Activated CD8-positive, alpha-beta memory T cell treated with anti-CD3 and anti-CD28 coated beads, Interleukin-2, amount 10 ng/mL, durations not matched to agents 7 days and 5 days (primary cell): ENCODE measurements around the gene SNRNP35. TPM values are rescaled to one million over a fixed set of nuclear protein-coding genes. Genes with fewer than 3 reads are reported as not detected.
"Not testable (repeated sequence)": the region's sequence is repeated elsewhere in the genome, so short reads cannot be mapped to it uniquely, and the experiment has no call there.

Source experiments
- ATAC-seq: fragments of 150-1000 bp; cut with Tn5 transposase; one replicate; pipeline ENCODE4 v1.10.0; 2021; ENCODE audit warnings: moderate library complexity
- CTCF ChIA-PET: fragments of 350-600 bp; sonication (Branson Sonifier 250); formaldehyde crosslinking; loops from one replicate; lab custom pipeline; 2021; ENCODE audit warnings: antibody characterized with exemption; lab: Charles Lee
- DNase-seq: peaks from one replicate; pipeline ENCODE4 v3.0.0-alpha.2; 2020
- H3K27ac Mint-ChIP-seq: one replicate; pipeline ENCODE4 v1.8.0; 2021; ENCODE audit warnings: mild to moderate bottlenecking, mixed read lengths
- H3K27me3 Mint-ChIP-seq: one replicate; pipeline ENCODE4 v1.8.0; 2021; ENCODE audit warnings: mixed read lengths
- H3K36me3 Mint-ChIP-seq: one replicate; pipeline ENCODE4 v1.8.0; 2021; ENCODE audit warnings: mild to moderate bottlenecking, mixed read lengths
- H3K4me1 Mint-ChIP-seq: one replicate; pipeline ENCODE4 v1.8.0; 2021; ENCODE audit warnings: mixed read lengths
- H3K4me3 Mint-ChIP-seq: one replicate; pipeline ENCODE4 v1.8.0; 2021; ENCODE audit warnings: mild to moderate bottlenecking, moderate library complexity, mixed read lengths
- H3K9me3 Mint-ChIP-seq: one replicate; pipeline ENCODE4 v1.8.0; 2022; ENCODE audit warnings: low read depth, mixed read lengths
- total RNA-seq, 2 experiments: library from RNA; stranded (reverse); gene quantifications; one replicate each; pipeline ENCODE4 v1.2.3, GENCODE V29; 2021

The SNRNP35 gene
- total RNA-seq, 2 experiments from 2014 or later = 31.0 to 32.1 TPM

DNA sequence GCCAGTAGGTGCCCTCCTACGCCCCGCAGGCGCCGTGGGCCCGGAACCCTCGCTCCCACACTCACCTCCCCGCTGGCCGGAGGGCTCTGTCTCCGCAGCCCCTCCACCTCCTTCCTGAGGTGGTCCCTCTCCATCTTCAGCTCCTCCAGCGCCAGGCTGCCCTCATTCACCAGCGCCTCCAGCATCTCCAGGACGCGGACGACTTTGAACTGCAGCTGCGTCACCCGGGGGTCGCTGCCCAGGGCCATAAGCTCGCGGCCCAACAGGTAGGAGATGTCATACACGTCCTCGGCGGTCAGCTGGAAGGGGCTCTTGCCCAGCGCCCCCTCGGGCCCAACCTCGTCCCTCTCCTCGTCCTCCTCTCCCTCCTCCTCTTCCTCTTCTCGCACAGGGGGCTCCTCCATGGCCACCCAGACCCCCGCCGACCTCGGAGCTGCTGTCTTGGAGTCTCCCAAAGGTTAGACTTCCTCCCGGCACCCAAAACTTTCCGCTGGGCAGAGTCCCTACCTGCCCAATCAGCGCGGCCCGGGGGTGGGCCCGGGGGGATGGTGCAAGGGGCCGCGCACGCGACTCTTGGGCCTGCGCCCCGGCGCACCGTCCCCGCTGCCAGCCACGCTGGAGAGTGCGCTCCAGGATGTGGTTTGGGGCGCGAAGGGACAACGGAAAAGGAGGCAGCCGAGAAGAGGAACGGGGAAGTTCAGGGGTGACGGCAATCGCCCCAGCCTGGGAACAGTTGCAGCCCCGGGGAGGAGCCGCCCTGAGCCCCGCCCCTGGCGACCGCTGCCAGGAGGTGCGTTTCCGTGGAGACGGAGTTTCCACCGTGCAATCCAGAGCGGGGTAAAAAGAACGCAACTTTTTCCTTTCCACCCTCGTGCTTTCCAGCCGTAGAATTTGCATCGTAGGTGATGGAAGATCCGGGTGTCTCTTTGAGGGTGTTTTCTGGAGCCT lies 21.6 kb upstream of the SNRNP35 start, which contains the start of gene RILPL2:
TSS of gene RILPL2 (minus strand) at position 668 of the 948 bp plus-strand sequence. CDS start at position 404, 264 bp downstream.
- CTCF ChIA-PET = interaction anchor here (0.8 to 3.6 kb wide), 8 partner anchors 8 to 71 kb away, joined by 3 to 15 read pairs (median 6); partner anchors contain the start of genes KMT5A and SNRNP35
- Mint-ChIP-seq H3K4me1 (peaks cover 37% of the 10 kb centered on the region), H3K27ac (peak within 1 kb of the TSS; percentile 95), H3K9me3 (no peaks in the 10 kb centered on the region), H3K36me3 (peaks cover 7% of the 10 kb centered on the region), H3K4me3 (peak within 1 kb of the TSS; percentile 89), H3K27me3 (no peaks in the 10 kb centered on the region)
- ATAC-seq = peak; percentile 82
- DNase-seq = peak; percentile 93

DNA sequence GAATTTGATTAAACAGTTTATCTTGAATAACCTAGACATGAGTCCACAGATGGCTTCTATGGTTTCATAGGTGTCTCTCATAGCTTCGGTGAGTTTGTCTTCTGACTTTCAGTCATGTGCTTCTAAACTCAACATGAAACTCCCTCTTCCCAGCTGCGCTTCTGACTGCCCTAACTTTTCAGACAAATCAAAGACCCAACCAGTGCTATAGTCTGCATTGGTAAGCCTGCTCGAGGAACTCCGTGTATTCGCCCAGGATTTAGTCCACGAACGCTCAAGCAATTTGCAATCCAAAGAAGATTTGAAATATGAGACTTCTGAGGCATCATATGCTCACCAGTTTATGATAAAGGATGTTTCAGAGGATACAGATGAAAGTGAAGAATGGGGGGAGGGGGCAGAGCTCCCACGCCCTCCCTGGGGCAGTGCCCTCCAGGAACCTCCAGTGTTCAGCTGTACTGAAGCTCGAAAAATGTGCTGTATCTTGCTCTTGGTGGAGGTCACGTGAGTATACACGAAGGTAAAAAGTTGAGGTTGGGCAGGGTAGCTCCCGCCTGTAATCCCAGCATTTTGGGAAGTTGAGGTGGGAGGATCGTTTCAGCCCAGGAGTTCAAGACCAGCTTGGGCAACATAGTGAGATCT lies 16.3 kb upstream of the SNRNP35 start:
- CTCF ChIA-PET = interaction anchor here (1.6 kb wide), 1 partner anchor 141 kb away, joined by 4 read pairs; no protein-coding TSS in a partner anchor
- Mint-ChIP-seq H3K36me3 (no peaks in the 10 kb centered on the region), H3K27me3 (no peaks in the 10 kb centered on the region)

GRCh38 chr12:123442774-123443173 lies 15.2 kb upstream of the SNRNP35 start:
- no peaks in the 10 kb centered on the region for H3K27me3 Mint-ChIP-seq
- H3K4me3 Mint-ChIP-seq = no peak overlapping the region
- H3K36me3 Mint-ChIP-seq = no peaks in the 10 kb centered on the region
- DNase-seq = no peak
- CTCF ChIA-PET = no interaction called here
- ATAC-seq = no peak
- no peaks in the 10 kb centered on the region for H3K9me3 Mint-ChIP-seq
- H3K4me1 Mint-ChIP-seq = peaks cover 14% of the 10 kb centered on the region
- no peak overlapping the region for H3K27ac Mint-ChIP-seq

More for the DNA sequence above, 16.3 kb upstream of the SNRNP35 start:
- no peak for ATAC-seq
- DNase-seq = no peak
- H3K27ac Mint-ChIP-seq = no peak overlapping the region
- no peak overlapping the region for H3K4me3 Mint-ChIP-seq
- peaks cover 17% of the 10 kb centered on the region for H3K4me1 Mint-ChIP-seq
- no peaks in the 10 kb centered on the region for H3K9me3 Mint-ChIP-seq

GRCh38 chr12:123444092-123445026 lies 13.6 kb upstream of the SNRNP35 start:
- Mint-ChIP-seq H3K36me3 (no peaks in the 10 kb centered on the region), H3K9me3 (no peaks in the 10 kb centered on the region), H3K4me3 (no peak overlapping the region), H3K27me3 (no peaks in the 10 kb centered on the region), H3K27ac (no peak overlapping the region), H3K4me1 (peaks cover 25% of the 10 kb centered on the region)
- DNase-seq = no peak
- CTCF ChIA-PET = interaction anchor here (1.0 kb wide), 1 partner anchor 9 kb away, joined by 3 read pairs; no protein-coding TSS in a partner anchor
- ATAC-seq = no peak

GRCh38 chr12:123445388-123446332 lies 12.3 kb upstream of the SNRNP35 start:
- CTCF ChIA-PET = no interaction called here

DNA sequence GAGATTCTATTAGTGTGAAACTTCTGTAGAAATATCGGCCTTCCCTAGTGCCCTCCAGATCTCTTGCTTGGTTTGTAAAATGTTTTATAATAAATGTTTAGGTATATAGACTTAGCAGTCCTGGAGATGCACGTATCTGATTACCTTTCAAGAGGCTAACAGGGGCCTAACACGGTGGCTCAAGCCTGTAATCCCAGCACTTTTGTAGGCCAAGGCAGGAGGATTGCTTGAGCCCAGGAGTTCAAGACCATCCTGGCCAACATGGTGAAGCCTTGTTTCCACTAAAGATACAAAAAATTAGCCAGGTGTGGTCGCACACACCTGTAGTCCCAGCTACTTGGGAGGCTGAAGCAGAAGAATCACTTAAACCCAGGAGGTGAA lies 11.6 kb upstream of the SNRNP35 start:
- peaks cover 30% of the 10 kb centered on the region for H3K4me1 Mint-ChIP-seq
- CTCF ChIA-PET = no interaction called here
- no peak for ATAC-seq

More at GRCh38 chr12:123445388-123446332, 12.3 kb upstream of the SNRNP35 start:
- no peaks in the 10 kb centered on the region for H3K9me3 Mint-ChIP-seq
- peak overlapping the region; percentile 28 for H3K27ac Mint-ChIP-seq
- no peak for DNase-seq
- ATAC-seq = no peak
- no peaks in the 10 kb centered on the region for H3K27me3 Mint-ChIP-seq
- H3K4me3 Mint-ChIP-seq = no peak overlapping the region
- no peaks in the 10 kb centered on the region for H3K36me3 Mint-ChIP-seq
- peaks cover 28% of the 10 kb centered on the region for H3K4me1 Mint-ChIP-seq

GRCh38 chr12:123449249-123449733 lies 8.6 kb upstream of the SNRNP35 start:
- H3K4me1 Mint-ChIP-seq = peaks cover 24% of the 10 kb centered on the region
- CTCF ChIA-PET = interaction anchor here (0.7 to 3.4 kb wide), 11 partner anchors 9 to 153 kb away, joined by 3 to 15 read pairs (median 6); partner anchors contain the start of genes DDX55, KMT5A, RILPL2 and SNRNP35
- no peaks in the 10 kb centered on the region for H3K27me3 Mint-ChIP-seq
- peak overlapping the region; percentile 81 for H3K27ac Mint-ChIP-seq
- ATAC-seq = no peak
- H3K4me3 Mint-ChIP-seq = peak overlapping the region; percentile 11
- no peaks in the 10 kb centered on the region for H3K36me3 Mint-ChIP-seq
- H3K9me3 Mint-ChIP-seq = no peaks in the 10 kb centered on the region
- DNase-seq = no peak

More for the DNA sequence above, 11.6 kb upstream of the SNRNP35 start:
- H3K4me3 Mint-ChIP-seq = no peak overlapping the region
- no peak for DNase-seq
- H3K9me3 Mint-ChIP-seq = no peaks in the 10 kb centered on the region
- no peak overlapping the region for H3K27ac Mint-ChIP-seq
- H3K36me3 Mint-ChIP-seq = no peaks in the 10 kb centered on the region
- H3K27me3 Mint-ChIP-seq = no peaks in the 10 kb centered on the region

DNA sequence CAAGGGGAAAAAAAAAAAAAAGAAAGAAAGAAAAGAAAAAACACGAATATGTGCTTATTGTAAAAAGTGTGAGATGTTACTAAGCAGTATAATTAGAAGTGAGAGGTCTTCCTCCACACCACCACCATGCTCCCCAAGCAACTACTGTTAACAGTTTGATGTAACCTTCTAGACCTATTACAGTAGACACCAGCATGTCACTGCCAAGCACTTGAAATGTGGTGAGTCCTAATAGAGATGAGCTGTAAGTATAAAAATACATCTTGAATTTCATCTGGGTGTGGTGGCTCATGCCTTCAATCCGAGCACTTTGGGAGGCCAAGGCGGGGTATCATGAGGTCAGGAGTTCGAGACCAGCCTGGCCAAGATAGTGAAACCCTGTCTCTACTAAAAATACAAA lies 8.1 kb upstream of the SNRNP35 start:
- Mint-ChIP-seq H3K27ac (peak overlapping the region; percentile 23), H3K4me1 (peaks cover 24% of the 10 kb centered on the region), H3K4me3 (no peak overlapping the region), H3K36me3 (no peaks in the 10 kb centered on the region), H3K27me3 (no peaks in the 10 kb centered on the region), H3K9me3 (no peaks in the 10 kb centered on the region)
- ATAC-seq (no peak), DNase-seq (no peak)
- CTCF ChIA-PET = interaction anchor here (1.3 to 3.4 kb wide), 4 partner anchors 8 to 84 kb away, joined by 4 to 15 read pairs (median 10); partner anchors contain the start of genes RILPL2 and SNRNP35

DNA sequence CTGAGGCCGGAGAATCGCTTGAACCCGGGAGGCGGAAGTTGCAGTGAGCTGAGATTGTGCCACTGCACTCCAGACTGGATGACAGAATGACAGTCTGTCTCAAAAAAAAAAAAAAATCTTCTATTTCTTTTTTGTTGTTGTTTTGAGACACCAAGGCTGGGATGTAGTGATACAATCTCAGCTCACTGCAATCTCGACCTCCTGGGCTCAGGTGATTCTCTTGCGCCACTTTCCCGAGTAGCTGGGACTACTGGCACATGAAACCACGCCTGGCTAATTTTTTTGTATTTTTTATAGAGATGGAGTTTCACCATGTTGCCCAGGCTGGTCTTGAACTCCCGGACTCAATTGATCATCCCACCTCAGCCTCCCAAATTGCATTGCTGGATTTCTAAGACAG lies 7.3 kb upstream of the SNRNP35 start:
- no peaks in the 10 kb centered on the region for H3K9me3 Mint-ChIP-seq
- H3K4me1 Mint-ChIP-seq = peaks cover 22% of the 10 kb centered on the region
- H3K4me3 Mint-ChIP-seq = no peak overlapping the region
- no peaks in the 10 kb centered on the region for H3K36me3 Mint-ChIP-seq
- H3K27ac Mint-ChIP-seq = no peak overlapping the region
- no peak for ATAC-seq
- DNase-seq = no peak
- CTCF ChIA-PET = interaction anchor here (1.3 to 3.4 kb wide), 3 partner anchors 14 to 85 kb away, joined by 4 to 15 read pairs (median 7); partner anchors contain the start of gene RILPL2
- H3K27me3 Mint-ChIP-seq = no peaks in the 10 kb centered on the region

DNA sequence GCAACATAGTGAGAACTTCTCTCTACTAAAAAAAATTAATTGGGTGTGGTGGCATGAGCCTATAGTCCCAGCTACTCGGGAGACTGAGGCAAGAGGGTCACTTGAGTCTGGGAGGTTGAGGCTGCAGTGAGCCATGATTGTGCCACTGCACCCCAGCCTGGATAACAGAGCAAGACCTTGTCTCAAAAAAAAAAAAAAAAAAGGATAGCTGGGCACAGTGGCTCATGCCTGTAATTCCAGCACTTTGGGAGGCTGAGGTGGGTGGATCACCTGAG lies 5.7 kb upstream of the SNRNP35 start:
- not testable (repeated sequence) for H3K27ac Mint-ChIP-seq, H3K27me3 Mint-ChIP-seq, DNase-seq, H3K36me3 Mint-ChIP-seq, H3K9me3 Mint-ChIP-seq, H3K4me3 Mint-ChIP-seq, ATAC-seq
- CTCF ChIA-PET = interaction anchor here (0.7 to 3.4 kb wide), 3 partner anchors 16 to 166 kb away, joined by 3 to 15 read pairs (median 4); partner anchors contain the start of gene RILPL2
- peaks cover 18% of the 10 kb centered on the region for H3K4me1 Mint-ChIP-seq

DNA sequence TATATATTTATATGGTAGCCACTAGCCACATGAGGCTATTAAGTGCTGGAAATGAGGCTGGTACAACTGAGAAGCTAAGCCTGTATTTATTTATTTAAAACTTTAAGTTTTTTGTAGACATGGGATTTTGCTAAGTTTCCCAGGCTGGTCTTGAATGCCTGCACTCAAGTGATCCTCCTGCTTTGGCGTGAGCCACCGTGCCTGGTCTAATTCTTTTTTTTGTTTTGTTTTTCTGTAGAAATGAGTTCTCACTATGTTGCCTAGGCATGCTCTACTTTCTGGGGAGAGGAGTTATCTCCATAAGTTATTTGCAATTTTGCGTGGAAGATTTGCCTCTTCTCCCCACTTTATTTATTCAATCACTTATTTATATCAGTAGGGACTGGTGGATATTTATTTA lies 4.8 kb upstream of the SNRNP35 start:
- no peaks in the 10 kb centered on the region for H3K36me3 Mint-ChIP-seq
- CTCF ChIA-PET = no interaction called here
- no peak overlapping the region for H3K27ac Mint-ChIP-seq
- DNase-seq (no peak), ATAC-seq (no peak)
- peaks cover 16% of the 10 kb centered on the region for H3K4me1 Mint-ChIP-seq
- H3K4me3 Mint-ChIP-seq = no peak overlapping the region
- H3K9me3 Mint-ChIP-seq = no peaks in the 10 kb centered on the region
- H3K27me3 Mint-ChIP-seq = no peaks in the 10 kb centered on the region
